HepG2 (cell line): ENCODE measurements around the gene PLCB1. TPM values are rescaled to one million over a fixed set of nuclear protein-coding genes. Genes with fewer than 3 reads are reported as not detected.
A peak's percentile ranks its signal among the peaks of the same experiment; 100 is the strongest.

ENCODE experiments used
- ATAC-seq: fragments of 200-7000 bp; cut with Tn5 transposase; 3 replicates; pipeline ENCODE4 v1.9.1; 2020; ENCODE audit warnings: mild to moderate bottlenecking, moderate library complexity
- BruUV-seq: library from RNA; stranded (reverse); fragments of 400-500 nt; replicated peaks from 2 replicates; lab custom pipeline; 2021; lab: Mats Ljungman, UMichigan
- CTCF ChIA-PET: fragments of 300-600 bp; formaldehyde crosslinking; extraction: SDS; loops from one replicate; lab custom pipeline; 2021; ENCODE audit warnings: low total read pairs, inconsistent platforms, low intra/inter-chr PET ratio; lab: Yijun Ruan, JAX
- POLR2A ChIA-PET: fragments of 350-600 bp; sonication (Branson Sonifier 250); formaldehyde crosslinking; loops from one replicate; lab custom pipeline; 2020; ENCODE audit warnings: antibody characterized with exemption, inconsistent platforms; lab: Yijun Ruan, JAX
- DNase-seq: peaks from one replicate; pipeline ENCODE4 v3.0.0-alpha.2; 2015; ENCODE audit warnings: low spot score
- FAIRE-seq: peaks from 3 replicates; lab custom pipeline; 2011; peaks lifted over from hg19 to GRCh38; lab: Jason Lieb, UNC
- H2AFZ ChIP-seq: one replicate; pipeline ENCODE4 v1.6.1; 2011; ENCODE audit warnings: low read length, inconsistent platforms
- H3K27ac ChIP-seq: fragments of 300-600 bp; 3 replicates; pipeline ENCODE4 v1.8.0; 2011; ENCODE audit warnings: mixed run types, mild to moderate bottlenecking, mixed read lengths, low read length, inconsistent platforms; ENCODE audit not compliant: insufficient read depth; ENCODE audit errors: extremely low read length
- H3K27me3 ChIP-seq, 2 experiments: fragments of 200-600 bp in 1 of 2; 2 replicates in 1 of 2; 3 replicates in 1 of 2; pipeline versions ENCODE4 v1.6.0 to v1.8.0; 2011; ENCODE audit warnings: low read length in 2 of 2, mild to moderate bottlenecking in 2 of 2, moderate library complexity in 2 of 2, inconsistent platforms in 1 of 2; ENCODE audit not compliant: insufficient read depth in 2 of 2, control insufficient read depth in 1 of 2
- H3K36me3 ChIP-seq, 2 experiments: fragments of 200-600 bp in 1 of 2; replicated peaks in 1 of 2; 2 replicates in 1 of 2; 3 replicates in 1 of 2; pipeline versions ENCODE4 v1.5.1 to v1.8.0; 2011; ENCODE audit warnings: low read length in 2 of 2, inconsistent platforms in 1 of 2; ENCODE audit not compliant: insufficient read depth in 2 of 2, control insufficient read depth in 1 of 2
- H3K4me1 ChIP-seq: 2 replicates; pipeline ENCODE4 v1.5.1; 2012; ENCODE audit warnings: low read length, inconsistent platforms; ENCODE audit not compliant: insufficient read depth
- H3K4me2 ChIP-seq: 2 replicates; pipeline ENCODE4 v1.6.0; 2011; ENCODE audit warnings: low read depth, low read length, inconsistent platforms
- H3K4me3 ChIP-seq, 3 experiments: fragments of 200-600 bp in 1 of 3; sonication (generic), shearing (Covaris generic) in 1 of 3; replicated peaks in 1 of 3; 2 replicates each; pipeline ENCODE4 v1.5.1; 2011 to 2016; ENCODE audit warnings: low read length in 3 of 3, inconsistent platforms in 2 of 3, low read depth in 2 of 3, mild to moderate bottlenecking in 2 of 3, control low read depth in 1 of 3, mixed read lengths in 1 of 3; ENCODE audit not compliant: insufficient read depth in 1 of 3
- H3K79me2 ChIP-seq: one replicate; pipeline ENCODE4 v1.6.1; 2011; ENCODE audit warnings: low read length, inconsistent platforms; ENCODE audit not compliant: insufficient read depth
- H3K9ac ChIP-seq: 2 replicates; pipeline ENCODE4 v1.6.0; 2011; ENCODE audit warnings: mild to moderate bottlenecking, low read depth, low read length, inconsistent platforms; ENCODE audit not compliant: insufficient read depth
- H3K9me3 ChIP-seq: 2 replicates; pipeline ENCODE4 v1.5.1; 2012; ENCODE audit warnings: mild to moderate bottlenecking, low read length
- H4K20me1 ChIP-seq: 2 replicates; pipeline ENCODE4 v1.6.0; 2011; ENCODE audit warnings: inconsistent platforms, mild to moderate bottlenecking, low read length, moderate library complexity; ENCODE audit not compliant: insufficient read depth
- ELF4 ChIP-seq: sonication (generic); formaldehyde crosslinking; IDR thresholded peaks from 2 replicates; pipeline ENCODE4 v1.5.0; 2020; ENCODE audit warnings: missing genetic modification reagents, mild to moderate bottlenecking, moderate library complexity, borderline replicate concordance
- ZEB1 ChIP-seq: IDR thresholded peaks from 2 replicates; pipeline ENCODE4 v1.6.1; 2012; ENCODE audit warnings: mild to moderate bottlenecking, low read depth, inconsistent platforms; ENCODE audit not compliant: insufficient replicate concordance
- ZNF616 ChIP-seq: sonication (generic); formaldehyde crosslinking; IDR thresholded peaks from 2 replicates; pipeline ENCODE4 v1.5.0; 2020; ENCODE audit warnings: low read depth, mild to moderate bottlenecking, missing genetic modification reagents
- WGBS: methylation state at CpG from one replicate; pipeline ENCODE4 v1.1.6; 2017; ENCODE audit warnings: low lambda C conversion rate; 5-methylcytosine and 5-hydroxymethylcytosine counted together
- in situ Hi-C: cut with HindIII; loops from 2 replicates; pipeline ENCODE4 v1.10.0; 2017; ENCODE audit warnings: low pct_unique_long_range_greater_than_20kb; ENCODE audit not compliant: extremely low pct_ligation_motif_present
- intact Hi-C: fragments of 100-400 bp; cut with micrococcal nuclease; formaldehyde crosslinking; loops from one replicate; pipeline ENCODE4 v1.10.0; 2022; ENCODE audit not compliant: unreplicated experiment
- polyA plus RNA-seq, 8 experiments: library from polyadenylated mRNA; depleted of rRNA in 3 of 8; stranded (reverse) in 7 of 8; unstranded in 1 of 8; fragments of >200 nt; fragmentation: Illumina TruSeq in 4 of 8; extraction: Trizol in 4 of 8; gene quantifications; 2 replicates each; pipeline versions ENCODE4 v1.2.1 to v1.2.3, GENCODE V29; 2011 to 2016; ENCODE audit warnings: low read depth in 4 of 8, missing spikeins in 1 of 8, mixed read lengths in 1 of 8; ENCODE audit not compliant: insufficient read depth in 1 of 8
- total RNA-seq, 5 experiments: library from RNA; depleted of rRNA; stranded (reverse); fragments of >200 nt; fragmentation: Illumina TruSeq; extraction: Trizol; gene quantifications; 2 replicates each; pipeline ENCODE4 v1.2.3, GENCODE V29; 2016; ENCODE audit warnings: low read depth in 1 of 5
- TF ChIP-seq, protein P1 (sequence below): sonication (generic); formaldehyde crosslinking; IDR thresholded peaks from 2 replicates; pipeline ENCODE4 v1.9.0; 2021; ENCODE audit warnings: missing genetic modification reagents, borderline replicate concordance

Gene PLCB1
- total and polyA plus RNA-seq, 2 of the 13 experiments (the other 11 are each of a cell fraction or from before 2014, with no cell fraction given), result 42.4 to 55.9 TPM

DNA sequence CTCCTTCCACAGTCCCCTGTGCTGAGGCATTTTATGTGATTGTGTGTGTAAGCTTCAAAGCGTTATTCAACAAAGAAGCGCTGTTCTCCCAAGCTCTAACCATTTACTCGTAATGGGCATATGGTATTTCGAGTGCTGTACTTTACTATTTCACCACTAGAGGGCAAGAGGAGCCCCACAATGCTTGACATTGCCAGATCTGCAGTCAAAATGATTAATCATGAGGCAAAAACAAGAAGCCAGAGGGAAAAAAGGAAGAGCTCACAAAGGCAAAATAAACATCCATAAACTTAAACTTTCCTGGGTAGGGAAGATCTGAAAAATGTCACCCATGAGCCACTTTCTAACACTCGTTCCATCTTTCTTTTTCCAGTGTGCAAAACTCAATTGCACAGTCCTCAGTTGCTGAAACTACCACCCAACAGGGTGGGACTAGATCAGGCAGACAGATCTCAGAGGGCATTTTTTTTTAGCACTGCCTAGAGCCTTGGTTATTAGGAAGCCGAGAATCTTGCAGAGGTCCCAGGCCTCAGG is 721.8 kb downstream of the PLCB1 start (continued):
- TF ChIP-seq, protein P1, sequence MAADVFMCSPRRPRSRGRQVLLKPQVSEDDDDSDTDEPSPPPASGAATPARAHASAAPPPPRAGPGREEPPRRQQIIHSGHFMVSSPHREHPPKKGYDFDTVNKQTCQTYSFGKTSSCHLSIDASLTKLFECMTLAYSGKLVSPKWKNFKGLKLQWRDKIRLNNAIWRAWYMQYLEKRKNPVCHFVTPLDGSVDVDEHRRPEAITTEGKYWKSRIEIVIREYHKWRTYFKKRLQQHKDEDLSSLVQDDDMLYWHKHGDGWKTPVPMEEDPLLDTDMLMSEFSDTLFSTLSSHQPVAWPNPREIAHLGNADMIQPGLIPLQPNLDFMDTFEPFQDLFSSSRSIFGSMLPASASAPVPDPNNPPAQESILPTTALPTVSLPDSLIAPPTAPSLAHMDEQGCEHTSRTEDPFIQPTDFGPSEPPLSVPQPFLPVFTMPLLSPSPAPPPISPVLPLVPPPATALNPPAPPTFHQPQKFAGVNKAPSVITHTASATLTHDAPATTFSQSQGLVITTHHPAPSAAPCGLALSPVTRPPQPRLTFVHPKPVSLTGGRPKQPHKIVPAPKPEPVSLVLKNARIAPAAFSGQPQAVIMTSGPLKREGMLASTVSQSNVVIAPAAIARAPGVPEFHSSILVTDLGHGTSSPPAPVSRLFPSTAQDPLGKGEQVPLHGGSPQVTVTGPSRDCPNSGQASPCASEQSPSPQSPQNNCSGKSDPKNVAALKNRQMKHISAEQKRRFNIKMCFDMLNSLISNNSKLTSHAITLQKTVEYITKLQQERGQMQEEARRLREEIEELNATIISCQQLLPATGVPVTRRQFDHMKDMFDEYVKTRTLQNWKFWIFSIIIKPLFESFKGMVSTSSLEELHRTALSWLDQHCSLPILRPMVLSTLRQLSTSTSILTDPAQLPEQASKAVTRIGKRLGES (CRISPR knock-in tag), result peak; percentile 51; the same call in 1 of the 2 replicates
- no peak for TF ChIP-seq ZEB1
- TF ChIP-seq, all 625 proteins: peak for 61

DNA sequence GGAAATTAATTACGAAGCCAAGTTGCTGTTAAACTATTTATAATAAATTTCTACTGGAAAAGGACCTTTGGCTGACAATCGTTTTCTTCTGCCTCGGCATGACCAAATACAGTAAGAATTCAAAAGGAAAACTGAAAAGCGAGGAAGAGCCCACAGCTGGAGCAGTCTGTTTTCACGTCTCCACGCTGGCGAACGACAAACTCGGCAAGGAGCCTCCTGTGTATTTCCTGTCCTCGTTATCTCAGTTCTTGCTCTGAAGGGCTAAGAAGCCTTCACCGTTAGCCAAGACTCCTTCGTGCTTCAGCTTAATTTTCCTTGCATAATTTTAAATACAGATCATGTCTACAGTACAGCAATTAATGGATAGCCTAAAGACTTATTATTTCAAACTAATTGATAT is 722.5 kb downstream of the PLCB1 start:
- intact Hi-C loops (loop anchor here (5.0 to 10.0 kb wide), 2 partner anchors 200 to 363 kb away; no protein-coding TSS in a partner anchor), in situ Hi-C loops (loop anchor here (10.0 kb wide), 1 partner anchor 500 kb away; no protein-coding TSS in a partner anchor)
- ChIA-PET POLR2A (no interaction called here), CTCF (interaction anchor here (1.6 to 3.8 kb wide), 2 partner anchors 64 to 505 kb away, joined by 10 to 20 read pairs; no protein-coding TSS in a partner anchor)
- DNase-seq, result no peak
- Histone ChIP-seq H3K4me2 (no peak overlapping the region), H2AFZ (no peak overlapping the region), H3K9ac (no peak overlapping the region), H4K20me1 (no peaks in the 10 kb centered on the region), H3K27ac (no peak overlapping the region), H3K9me3 (0 out of 2 replicates have a peak, but pooled peaks cover 5% of the 10 kb centered on the region), H3K4me1 (peaks cover 20% of the 10 kb centered on the region), H3K79me2 (no peaks in the 10 kb centered on the region), H3K4me3 (no peak overlapping the region), H3K36me3 (no peaks in the 10 kb centered on the region; a peak in 1 of 5 replicates), H3K27me3 (no peaks in the 10 kb centered on the region)
- no peak for ATAC-seq
- WGBS, result 97% methylated on average over 12 of the region's 12 CpGs
- BruUV-seq, result no TSS peak
- TF ChIP-seq ELF4 (0 out of 2 replicates have a peak, but pooled peaks have one; percentile 4), ZNF616 (no peak)
- no peak for FAIRE-seq
